Uterus (tissue), 4 donors: ENCODE data around the gene FUT4. TPM values are rescaled to one million over a fixed set of nuclear protein-coding genes. Genes with fewer than 3 reads are reported as not detected.
"Not testable (repeated sequence)": the region's sequence is repeated elsewhere in the genome, so short reads cannot be mapped to it uniquely, and the experiment has no call there.

ENCODE experiments used
- DNase-seq, 2 donors: peaks; one replicate each; pipeline ENCODE4 v3.0.0-alpha.2; 2019 to 2020
- H3K27ac ChIP-seq, 2 donors: fragments of 200-600 bp; sonication (generic); 1 replicate in 1 of 2; 2 replicates in 1 of 2; pipeline ENCODE4 v1.5.1; 2016 to 2018
- H3K27me3 ChIP-seq, 2 donors: fragments of 200-600 bp; sonication (generic); one replicate each; pipeline ENCODE4 v1.5.1; 2018 to 2019; ENCODE audit warnings: control low read depth in 1 of 2
- H3K36me3 ChIP-seq, 2 donors: fragments of 200-600 bp; sonication (generic); one replicate each; pipeline ENCODE4 v1.5.1; 2019; ENCODE audit warnings: control low read depth in 1 of 2
- H3K4me1 ChIP-seq, 2 donors: fragments of 200-600 bp; sonication (generic); one replicate each; pipeline ENCODE4 v1.5.1; 2018 to 2019; ENCODE audit warnings: control low read depth in 1 of 2
- H3K4me3 ChIP-seq, 2 donors: fragments of 200-600 bp; sonication (generic); 1 replicate in 1 of 2; 2 replicates in 1 of 2; pipeline ENCODE4 v1.5.1; 2018 to 2019; ENCODE audit warnings: mild to moderate bottlenecking in 1 of 2
- H3K9me3 ChIP-seq, 2 donors: fragments of 200-600 bp; sonication (generic); one replicate each; pipeline ENCODE4 v1.5.1; 2019; ENCODE audit warnings: control low read depth in 1 of 2
- CTCF ChIP-seq, 4 experiments: fragments of 200-600 bp in 2 of 4; fragments of 450-650 bp in 2 of 4; sonication (generic) in 2 of 4; IDR thresholded peaks; one replicate each; pipeline ENCODE4 v1.5.1; 2016 to 2019; ENCODE audit warnings: antibody characterized with exemption in 4 of 4, mild to moderate bottlenecking in 2 of 4, moderate library complexity in 1 of 4
- POLR2A ChIP-seq, 2 donors: fragments of 450-650 bp; IDR thresholded peaks; one replicate each; pipeline ENCODE4 v1.6.1; 2016; ENCODE audit warnings: antibody characterized with exemption in 2 of 2, mild to moderate bottlenecking in 1 of 2, moderate library complexity in 1 of 2
- intact Hi-C: fragments of 100-400 bp; cut with DNase I; formaldehyde crosslinking; loops from one replicate; pipeline ENCODE4 v1.15.1; 2023; ENCODE audit warnings: low total_unique reads
- total RNA-seq, 4 donors: library from RNA; depleted of rRNA in 3 of 4; stranded (reverse); fragments of >200 nt in 3 of 4; gene quantifications; one replicate each; pipeline versions ENCODE4 v1.1.0 to v1.2.4, GENCODE V29; 2014 to 2023
- donor health status: DM: yes; HTN: yes; CAD: no.

FUT4 gene
- total RNA-seq, 4 donors from 2014 or later: 2.6 to 15.2 (median 9.2) TPM

- Histone ChIP-seq H3K9me3 (no peaks in the 10 kb centered on the region), H3K4me3 (no peak overlapping the region), H3K36me3 (no peaks in the 10 kb centered on the region), H3K27me3 (no peaks in the 10 kb centered on the region), H3K27ac (no peak overlapping the region), H3K4me1 (peaks cover 0 to 8% of the 10 kb centered on the region in 2 donors)
- TF ChIP-seq CTCF (IDR thresholded peaks at IDR 0.05) (no peak), POLR2A (IDR thresholded peaks at IDR 0.05) (no peak)
- intact Hi-C loops: no loop called here
- DNase-seq: no peak
These were observed 6.8 kb downstream of the FUT4 start for GRCh38 chr11:94550513-94550912.

GRCh38 chr11:94553938-94554337, 10.2 kb downstream of the FUT4 start:
- Histone ChIP-seq H3K9me3 (no peaks in the 10 kb centered on the region), H3K4me3 (no peak overlapping the region), H3K27me3 (no peaks in the 10 kb centered on the region), H3K4me1 (no peaks in the 10 kb centered on the region), H3K36me3 (no peaks in the 10 kb centered on the region), H3K27ac (no peak overlapping the region)
- no peak for DNase-seq
- no peak for TF ChIP-seq CTCF (IDR thresholded peaks at IDR 0.05)
- no peak for TF ChIP-seq POLR2A (IDR thresholded peaks at IDR 0.05)
- intact Hi-C loops: no loop called here

- H3K36me3 ChIP-seq, H3K27ac ChIP-seq, H3K4me1 ChIP-seq, H3K9me3 ChIP-seq, H3K4me3 ChIP-seq, intact Hi-C loops, DNase-seq, H3K27me3 ChIP-seq: not testable (repeated sequence)
These were observed 12.1 kb downstream of the FUT4 start for GRCh38 chr11:94555752-94556329.

- H3K4me1 ChIP-seq: no peaks in the 10 kb centered on the region
- DNase-seq: no peak
- H3K27ac ChIP-seq: peak overlapping the region; percentile 16 to 37
- no peaks in the 10 kb centered on the region for H3K36me3 ChIP-seq
- TF ChIP-seq POLR2A (IDR thresholded peaks at IDR 0.05): no peak
- TF ChIP-seq CTCF (IDR thresholded peaks at IDR 0.05): no peak
- no peak overlapping the region for H3K4me3 ChIP-seq
- H3K27me3 ChIP-seq: no peaks in the 10 kb centered on the region
- intact Hi-C loops: no loop called here
- no peaks in the 10 kb centered on the region for H3K9me3 ChIP-seq
These were observed 13.7 kb downstream of the FUT4 start for GRCh38 chr11:94557421-94557820.

- no peaks in the 10 kb centered on the region for H3K36me3 ChIP-seq
- H3K9me3 ChIP-seq: no peaks in the 10 kb centered on the region
- H3K4me3 ChIP-seq: no peak overlapping the region
- H3K27me3 ChIP-seq: no peaks in the 10 kb centered on the region
- intact Hi-C loops: no loop called here
- TF ChIP-seq CTCF (IDR thresholded peaks at IDR 0.05): no peak
- TF ChIP-seq POLR2A (IDR thresholded peaks at IDR 0.05): no peak
- H3K4me1 ChIP-seq: no peaks in the 10 kb centered on the region
- DNase-seq: no peak
- H3K27ac ChIP-seq: peak overlapping the region; percentile 16 to 37
These were observed 14.3 kb downstream of the FUT4 start for GRCh38 chr11:94557992-94558391.

GRCh38 chr11:94558468-94558867, 14.7 kb downstream of the FUT4 start:
- no peak for DNase-seq
- peak overlapping the region; percentile 16 to 37 for H3K27ac ChIP-seq
- H3K36me3 ChIP-seq: no peaks in the 10 kb centered on the region
- no peaks in the 10 kb centered on the region for H3K27me3 ChIP-seq
- no peaks in the 10 kb centered on the region for H3K9me3 ChIP-seq
- no peak overlapping the region for H3K4me3 ChIP-seq
- intact Hi-C loops: no loop called here
- TF ChIP-seq CTCF (IDR thresholded peaks at IDR 0.05): no peak
- TF ChIP-seq POLR2A (IDR thresholded peaks at IDR 0.05): no peak
- H3K4me1 ChIP-seq: no peaks in the 10 kb centered on the region
